Measurements from ENCODE around the gene DHX35.

Gene DHX35

GRCh38 chr20:39036851-39037250 is 74.7 kb downstream of the DHX35 start:
- Mint-ChIP-seq H3K4me1 (no peaks in the 10 kb centered on the region), H3K4me3 (no peak overlapping the region), H3K27me3 (no peaks in the 10 kb centered on the region), H3K27ac (no peak overlapping the region), H3K36me3 (peaks cover 20% of the 10 kb centered on the region), H3K9me3 (no peaks in the 10 kb centered on the region)
- ATAC-seq (ENCODE audit: low read depth) (no peak), DNase-seq (ENCODE audit: low spot score in 2 of 2) (no peak)

DNA sequence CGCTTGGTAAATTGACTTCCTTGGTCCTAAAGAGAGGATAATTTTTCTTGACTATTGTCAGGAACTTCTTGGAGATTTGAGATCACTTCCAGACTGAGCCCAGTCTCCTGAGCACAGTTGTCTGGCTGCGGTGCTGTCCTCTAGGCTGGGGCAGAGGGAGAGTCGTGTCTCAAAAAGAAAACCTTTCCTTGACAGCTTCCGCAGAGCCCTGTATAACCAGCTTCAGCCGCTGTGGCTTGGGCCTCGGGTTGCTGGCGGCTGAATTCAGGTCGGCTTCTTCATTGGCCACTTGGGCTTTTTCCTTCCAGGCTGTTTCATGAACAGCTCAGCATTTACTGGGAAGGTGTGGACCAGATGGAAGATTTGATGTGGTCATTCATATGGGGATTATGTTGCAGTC is 75.9 kb downstream of the DHX35 start:
- Mint-ChIP-seq H3K4me3 (no peak overlapping the region), H3K4me1 (no peaks in the 10 kb centered on the region), H3K27ac (no peak overlapping the region), H3K9me3 (no peaks in the 10 kb centered on the region), H3K27me3 (no peaks in the 10 kb centered on the region), H3K36me3 (peaks cover 20% of the 10 kb centered on the region)
- no peak for DNase-seq (ENCODE audit: low spot score in 2 of 2)
- no peak for ATAC-seq (ENCODE audit: low read depth)

DNA sequence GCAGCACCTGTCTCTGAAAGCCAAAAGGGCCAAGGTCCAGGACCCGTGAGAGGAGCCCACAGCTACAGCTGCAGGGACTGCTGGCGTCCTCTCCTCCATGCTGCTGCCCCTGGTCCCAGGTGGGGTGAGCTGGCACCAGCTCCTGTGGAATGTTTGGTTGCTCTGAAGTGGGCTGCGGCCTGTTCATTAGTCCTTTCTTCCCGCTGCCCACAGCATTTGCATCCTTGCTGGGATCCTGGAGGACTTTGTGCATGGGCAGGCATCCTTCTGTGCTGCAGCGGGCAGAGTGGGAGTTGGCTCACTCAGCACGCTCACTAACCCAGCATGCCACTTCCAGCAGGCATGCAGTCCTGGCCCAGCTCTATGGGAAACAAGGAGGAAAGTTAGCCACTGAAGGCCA is 76.4 kb downstream of the DHX35 start:
- ATAC-seq (ENCODE audit: low read depth) = no peak

GRCh38 chr20:39039261-39039660 is 77.1 kb downstream of the DHX35 start:
- H3K9me3 Mint-ChIP-seq = no peaks in the 10 kb centered on the region
- H3K4me3 Mint-ChIP-seq = no peak overlapping the region
- DNase-seq (ENCODE audit: low spot score in 2 of 2) (no peak), ATAC-seq (ENCODE audit: low read depth) (no peak)
- H3K27ac Mint-ChIP-seq = no peak overlapping the region
- H3K4me1 Mint-ChIP-seq = no peaks in the 10 kb centered on the region
- H3K36me3 Mint-ChIP-seq = peaks cover 20% of the 10 kb centered on the region
- no peaks in the 10 kb centered on the region for H3K27me3 Mint-ChIP-seq

More for the DNA sequence above, 76.4 kb downstream of the DHX35 start:
- Mint-ChIP-seq H3K4me1 (no peaks in the 10 kb centered on the region), H3K36me3 (peaks cover 20% of the 10 kb centered on the region), H3K9me3 (no peaks in the 10 kb centered on the region), H3K27ac (no peak overlapping the region), H3K4me3 (no peak overlapping the region), H3K27me3 (no peaks in the 10 kb centered on the region)
- no peak for DNase-seq (ENCODE audit: low spot score in 2 of 2)

DNA sequence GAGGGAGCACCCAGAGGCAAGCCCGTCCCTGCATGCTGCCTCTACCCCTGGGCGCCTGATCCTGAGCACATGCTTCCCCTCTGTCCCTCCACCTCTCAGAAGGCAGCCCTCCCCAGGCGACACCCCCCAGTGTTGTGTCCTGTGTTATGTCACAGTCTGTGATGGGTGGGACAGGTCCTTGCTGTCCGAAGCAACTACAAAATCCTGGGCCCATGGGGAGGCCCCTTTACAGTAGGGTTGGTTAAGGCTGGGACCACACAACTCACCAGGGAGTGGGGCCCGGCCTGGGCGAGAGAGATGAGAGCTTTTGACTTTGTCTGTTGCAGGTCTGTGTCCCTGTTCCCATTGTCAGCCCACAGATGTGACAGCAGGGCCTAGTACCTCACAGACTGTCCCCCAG is 78.0 kb downstream of the DHX35 start:
- no peaks in the 10 kb centered on the region for H3K4me1 Mint-ChIP-seq
- H3K27me3 Mint-ChIP-seq = no peaks in the 10 kb centered on the region
- ATAC-seq (ENCODE audit: low read depth) (no peak), DNase-seq (ENCODE audit: low spot score in 2 of 2) (no peak)
- peaks cover 20% of the 10 kb centered on the region for H3K36me3 Mint-ChIP-seq
- no peaks in the 10 kb centered on the region for H3K9me3 Mint-ChIP-seq
- no peak overlapping the region for H3K27ac Mint-ChIP-seq
- no peak overlapping the region for H3K4me3 Mint-ChIP-seq

GRCh38 chr20:39041067-39041466 is 78.9 kb downstream of the DHX35 start:
- H3K9me3 Mint-ChIP-seq = no peaks in the 10 kb centered on the region
- ATAC-seq (ENCODE audit: low read depth) = no peak
- no peaks in the 10 kb centered on the region for H3K4me1 Mint-ChIP-seq
- no peak for DNase-seq (ENCODE audit: low spot score in 2 of 2)
- no peaks in the 10 kb centered on the region for H3K27me3 Mint-ChIP-seq
- H3K27ac Mint-ChIP-seq = no peak overlapping the region
- H3K4me3 Mint-ChIP-seq = no peak overlapping the region
- peaks cover 16% of the 10 kb centered on the region for H3K36me3 Mint-ChIP-seq

GRCh38 chr20:39042279-39043150 is 80.4 kb downstream of the DHX35 start:
- Mint-ChIP-seq H3K36me3 (peaks cover 9% of the 10 kb centered on the region), H3K4me1 (no peaks in the 10 kb centered on the region), H3K9me3 (no peaks in the 10 kb centered on the region), H3K27ac (no peak overlapping the region), H3K4me3 (no peak overlapping the region), H3K27me3 (no peaks in the 10 kb centered on the region)
- ATAC-seq (ENCODE audit: low read depth) = no peak
- DNase-seq (ENCODE audit: low spot score in 2 of 2) = no peak

- no peak for ATAC-seq (ENCODE audit: low read depth)
- Mint-ChIP-seq H3K27me3 (no peaks in the 10 kb centered on the region), H3K4me3 (no peak overlapping the region), H3K27ac (no peak overlapping the region), H3K4me1 (peaks cover 4% of the 10 kb centered on the region), H3K36me3 (peaks cover 2% of the 10 kb centered on the region), H3K9me3 (no peaks in the 10 kb centered on the region)
- DNase-seq (ENCODE audit: low spot score in 2 of 2) = no peak
Observed at GRCh38 chr20:39044501-39044900, 82.4 kb downstream of the DHX35 start.

- Mint-ChIP-seq H3K36me3 (peaks cover 2% of the 10 kb centered on the region), H3K4me1 (peaks cover 6% of the 10 kb centered on the region), H3K4me3 (no peak overlapping the region), H3K27me3 (no peaks in the 10 kb centered on the region), H3K27ac (no peak overlapping the region), H3K9me3 (no peaks in the 10 kb centered on the region)
- ATAC-seq (ENCODE audit: low read depth) (no peak), DNase-seq (ENCODE audit: low spot score in 2 of 2) (no peak)
Observed at GRCh38 chr20:39045676-39046075, 83.5 kb downstream of the DHX35 start.

DNA sequence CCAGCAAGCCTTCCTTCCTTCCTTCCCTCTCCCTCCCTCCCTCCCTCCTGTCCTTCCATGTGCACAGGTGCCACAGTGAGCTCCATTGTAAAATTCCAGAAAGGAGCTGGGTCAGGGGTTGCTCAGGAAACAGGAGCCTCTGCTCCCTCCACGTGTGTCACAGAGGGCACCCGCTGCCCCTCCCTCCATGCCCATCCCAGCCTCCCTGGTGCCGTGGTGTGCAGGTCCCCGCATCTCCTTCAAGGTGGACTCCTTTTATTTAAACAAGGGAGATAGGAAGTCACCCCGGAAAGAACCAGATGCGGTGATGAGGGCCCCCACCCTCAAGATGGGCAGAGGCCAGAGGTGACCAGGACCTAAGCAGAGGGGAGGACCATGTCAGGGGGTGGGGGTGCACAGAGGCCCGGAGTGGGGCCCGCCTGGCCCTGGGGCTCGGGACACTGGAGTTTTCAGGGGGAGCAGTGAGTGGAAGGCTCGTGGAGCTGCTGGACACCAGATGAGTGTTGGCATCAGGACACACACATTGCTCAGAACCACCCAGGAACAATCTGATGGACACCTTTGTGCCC is 85.4 kb downstream of the DHX35 start:
- Mint-ChIP-seq H3K4me1 (peaks cover 6% of the 10 kb centered on the region), H3K27ac (no peak overlapping the region), H3K4me3 (no peak overlapping the region), H3K9me3 (no peaks in the 10 kb centered on the region), H3K36me3 (no peaks in the 10 kb centered on the region), H3K27me3 (peaks cover 3% of the 10 kb centered on the region)
- DNase-seq (ENCODE audit: low spot score in 2 of 2) (no peak), ATAC-seq (ENCODE audit: low read depth) (no peak)

GRCh38 chr20:39048000-39048696 is 86.0 kb downstream of the DHX35 start:
- peaks cover 6% of the 10 kb centered on the region for H3K27me3 Mint-ChIP-seq
- peak overlapping the region; percentile 38 for H3K4me3 Mint-ChIP-seq
- peaks cover 6% of the 10 kb centered on the region for H3K4me1 Mint-ChIP-seq
- no peaks in the 10 kb centered on the region for H3K9me3 Mint-ChIP-seq
- H3K27ac Mint-ChIP-seq = no peak overlapping the region
- DNase-seq (ENCODE audit: low spot score in 2 of 2) (peak; percentile 68 to 71), ATAC-seq (ENCODE audit: low read depth) (peak; percentile 70)
- no peaks in the 10 kb centered on the region for H3K36me3 Mint-ChIP-seq

DNA sequence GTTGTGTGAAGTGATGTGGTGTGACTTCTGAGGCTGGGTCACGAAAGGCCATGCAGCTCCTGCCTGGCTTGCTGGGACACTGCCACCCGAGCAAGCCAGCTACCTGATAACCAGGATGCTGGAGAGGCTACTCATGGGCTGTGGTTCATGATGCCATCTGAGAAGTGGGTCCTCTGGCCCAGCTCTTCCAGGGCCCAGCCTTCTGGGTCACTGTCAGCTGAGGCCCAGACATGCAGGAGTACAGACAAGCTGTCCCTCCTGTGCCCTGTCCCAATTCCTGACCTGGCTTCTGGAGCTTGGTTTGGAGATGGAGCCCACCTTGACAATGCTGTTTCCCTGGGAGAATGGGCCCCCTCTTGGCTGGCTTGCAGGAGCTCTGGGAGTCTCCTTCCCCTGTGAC is 87.0 kb downstream of the DHX35 start:
- Mint-ChIP-seq H3K4me3 (no peak overlapping the region), H3K36me3 (no peaks in the 10 kb centered on the region), H3K27me3 (peaks cover 6% of the 10 kb centered on the region), H3K9me3 (no peaks in the 10 kb centered on the region), H3K4me1 (peaks cover 6% of the 10 kb centered on the region), H3K27ac (no peak overlapping the region)
- DNase-seq (ENCODE audit: low spot score in 2 of 2) = no peak
- no peak for ATAC-seq (ENCODE audit: low read depth)

GRCh38 chr20:39049684-39050554 is 87.8 kb downstream of the DHX35 start:
- Mint-ChIP-seq H3K9me3 (no peaks in the 10 kb centered on the region), H3K4me1 (peaks cover 6% of the 10 kb centered on the region), H3K4me3 (peak overlapping the region; percentile 86), H3K27me3 (peaks cover 6% of the 10 kb centered on the region), H3K27ac (peak overlapping the region; percentile 62), H3K36me3 (no peaks in the 10 kb centered on the region)
- DNase-seq (ENCODE audit: low spot score in 2 of 2) = peak; percentile 74 to 89
- ATAC-seq (ENCODE audit: low read depth) = peak; percentile 88

DNA sequence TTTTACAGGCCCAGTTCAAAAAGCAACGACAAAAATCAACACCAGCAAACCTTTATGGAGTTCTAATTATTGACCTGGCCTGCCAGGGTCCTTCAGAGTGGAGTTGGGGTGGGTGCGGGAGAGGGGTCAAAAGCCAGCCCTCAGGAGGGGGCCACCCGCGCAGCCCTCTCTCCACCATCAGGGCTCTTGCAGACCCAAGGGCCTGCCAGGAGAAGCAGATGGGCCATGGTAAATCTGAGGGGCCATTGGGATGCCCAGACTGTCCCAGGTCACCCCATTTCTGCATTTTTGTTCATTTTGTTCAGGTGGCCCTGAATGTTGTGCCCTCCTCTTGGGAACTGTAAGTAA is 88.4 kb downstream of the DHX35 start:
- H3K9me3 Mint-ChIP-seq = no peaks in the 10 kb centered on the region
- H3K4me3 Mint-ChIP-seq = peak overlapping the region; percentile 86
- peaks cover 6% of the 10 kb centered on the region for H3K4me1 Mint-ChIP-seq
- peaks cover 6% of the 10 kb centered on the region for H3K27me3 Mint-ChIP-seq
- H3K36me3 Mint-ChIP-seq = no peaks in the 10 kb centered on the region
- ATAC-seq (ENCODE audit: low read depth) (no peak), DNase-seq (ENCODE audit: low spot score in 2 of 2) (no peak)
- H3K27ac Mint-ChIP-seq = no peak overlapping the region

All from memory B cell (primary cell).